GM21528 (cell line): ENCODE measurements around the gene ZRANB3.
"Not testable (repeated sequence)": the region's sequence is repeated elsewhere in the genome, so short reads cannot be mapped to it uniquely, and the experiment has no call there.

Experiments
- ATAC-seq: cut with Tn5 transposase; IDR thresholded peaks from one replicate; pipeline ENCODE4 v1.9.1; 2021; ENCODE audit warnings: mild to moderate bottlenecking, moderate library complexity; ENCODE audit not compliant: unreplicated experiment, low FRiP score

ZRANB3 gene

GRCh38 chr2:135530313-135531230 is at the start of gene ZRANB3:
TSS of gene ZRANB3 (minus strand) at chr2:135531218.
- peak; percentile 75 for ATAC-seq

- no peak for ATAC-seq
Observed at GRCh38 chr2:135573620-135574019, 42.6 kb upstream of the ZRANB3 start.

GRCh38 chr2:135570884-135571283 is 39.9 kb upstream of the ZRANB3 start:
- ATAC-seq = no peak

- ATAC-seq = no peak
Observed at GRCh38 chr2:135563793-135564192, 32.8 kb upstream of the ZRANB3 start.

GRCh38 chr2:135561925-135562324 is 30.9 kb upstream of the ZRANB3 start:
- no peak for ATAC-seq

GRCh38 chr2:135557530-135557929 is 26.5 kb upstream of the ZRANB3 start:
- ATAC-seq = no peak

- ATAC-seq = no peak
Observed at GRCh38 chr2:135555311-135555710, 24.3 kb upstream of the ZRANB3 start.

- ATAC-seq = no peak
Observed at GRCh38 chr2:135552887-135553286, 21.9 kb upstream of the ZRANB3 start.

GRCh38 chr2:135551356-135551755 is 20.3 kb upstream of the ZRANB3 start:
- ATAC-seq = no peak

- no peak for ATAC-seq
Observed at GRCh38 chr2:135547311-135547710, 16.3 kb upstream of the ZRANB3 start.

- ATAC-seq = no peak
Observed at GRCh38 chr2:135546436-135546835, 15.4 kb upstream of the ZRANB3 start.

GRCh38 chr2:135533545-135533944 is 2.5 kb upstream of the ZRANB3 start:
- ATAC-seq = not testable (repeated sequence)

GRCh38 chr2:135532581-135532980 is 1.6 kb upstream of the ZRANB3 start:
- ATAC-seq = no peak

GRCh38 chr2:135531231-135532197 is 496 bp upstream of the ZRANB3 start, which contains the start of gene R3HDM1:
TSS of gene R3HDM1 (plus strand) at chr2:135531484. CDS start at chr2:135604846, 73,362 bp downstream.
- ATAC-seq = peak; percentile 81

- ATAC-seq = no peak
Observed at GRCh38 chr2:135528006-135528405, 3.0 kb downstream of the ZRANB3 start.

- no peak for ATAC-seq
Observed at GRCh38 chr2:135525786-135526185, 5.2 kb downstream of the ZRANB3 start.

- no peak for ATAC-seq
Observed at GRCh38 chr2:135512099-135512498, 18.9 kb downstream of the ZRANB3 start.

GRCh38 chr2:135510577-135510976 is 20.4 kb downstream of the ZRANB3 start:
- ATAC-seq = no peak

- no peak for ATAC-seq
Observed at GRCh38 chr2:135504811-135505210, 26.2 kb downstream of the ZRANB3 start.

GRCh38 chr2:135498588-135498987 is 32.4 kb downstream of the ZRANB3 start:
- ATAC-seq = not testable (repeated sequence)

GRCh38 chr2:135494917-135495316 is 36.1 kb downstream of the ZRANB3 start:
- no peak for ATAC-seq
